ENCODE measurements around the gene ZNF329.
"Not testable (repeated sequence)": the region's sequence is repeated elsewhere in the genome, so short reads cannot be mapped to it uniquely, and the experiment has no call there.

Gene ZNF329

DNA sequence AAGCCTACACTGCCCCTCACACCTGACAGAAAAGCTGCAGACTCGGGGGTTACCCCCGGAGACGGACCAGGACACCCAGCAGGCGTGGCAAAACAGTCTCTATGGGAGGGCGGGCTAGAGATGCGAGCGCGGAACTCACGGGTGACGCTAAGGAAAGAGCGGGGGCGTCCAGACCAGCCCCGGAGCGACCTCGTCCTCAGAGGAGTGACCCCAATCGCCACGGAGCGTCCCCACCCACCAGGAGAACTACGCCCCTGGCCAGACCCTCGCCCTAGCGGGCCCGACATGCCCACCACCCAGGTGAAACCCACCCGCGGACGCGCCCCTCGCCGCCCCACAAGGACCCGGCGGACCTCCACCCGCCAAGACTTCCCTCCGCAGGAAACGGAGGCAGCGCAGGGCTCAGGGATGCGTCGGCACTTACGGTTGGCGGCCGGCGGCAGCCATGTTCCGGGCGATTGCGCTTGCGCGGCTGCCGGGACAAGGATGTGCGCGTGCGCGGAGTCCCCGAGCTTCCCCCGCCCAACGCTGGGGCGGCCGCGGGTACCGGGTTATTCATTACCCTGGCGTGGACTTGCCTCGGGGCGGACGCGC, at the start of gene ZNF329:
ZNF329 (minus strand) TSS at position 462 of the 594 bp plus-strand sequence. CDS start 21,286 bp downstream, outside the sequence.
- peak; percentile 64 for DNase-seq

DNA sequence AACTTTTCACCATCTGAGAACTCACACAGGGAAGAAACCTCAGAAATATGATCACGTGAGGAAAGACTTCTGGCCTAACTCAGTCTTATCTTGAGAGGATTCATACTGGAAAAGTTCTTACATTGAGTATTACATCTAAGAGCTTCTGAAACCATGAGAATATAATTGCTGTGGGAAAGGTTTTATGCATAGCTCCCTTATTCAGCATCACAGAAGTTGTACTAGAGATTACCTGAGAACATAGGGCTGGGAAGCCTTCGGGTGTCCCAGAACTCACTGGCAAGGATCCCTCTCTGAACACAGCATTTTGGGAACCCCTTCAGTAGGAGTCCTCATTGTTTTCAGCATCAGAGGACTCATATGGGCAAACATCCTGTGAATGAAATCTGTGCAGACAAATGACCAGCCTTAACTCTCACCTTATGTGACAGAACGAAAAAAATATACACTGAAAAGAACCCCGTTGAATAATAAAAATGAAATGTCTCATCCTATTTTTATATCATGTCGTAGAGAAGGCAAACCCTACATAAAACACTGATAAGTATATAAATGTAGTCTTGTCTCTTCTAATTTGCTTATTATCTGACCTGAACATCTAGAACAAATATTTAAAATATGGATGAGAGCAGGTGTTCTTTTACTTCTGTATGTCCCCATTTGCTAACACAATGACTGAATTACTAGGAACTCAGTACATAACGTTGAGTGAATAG, 46.5 kb upstream of the ZNF329 start:
- DNase-seq = no peak

DNA sequence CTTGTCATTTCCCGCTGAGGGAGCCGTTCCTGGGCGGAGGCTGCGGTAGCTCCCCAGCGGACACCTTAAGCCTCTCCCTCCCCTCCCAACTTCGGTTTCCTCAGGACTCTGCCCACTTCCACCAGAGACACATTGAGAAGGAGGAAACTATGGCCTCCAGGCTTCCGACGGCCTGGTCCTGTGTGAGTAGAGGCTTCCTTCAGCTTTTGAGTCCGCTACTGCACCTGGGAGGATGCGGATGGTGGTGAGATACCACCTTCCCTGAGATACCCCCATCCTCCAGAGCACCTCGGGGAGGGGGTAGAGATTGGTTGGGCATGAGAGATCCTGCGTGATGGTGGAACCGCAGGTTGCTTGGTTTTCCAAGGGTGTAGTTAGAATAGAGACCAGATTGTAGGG, 33.2 kb upstream of the ZNF329 start:
- DNase-seq = no peak

DNA sequence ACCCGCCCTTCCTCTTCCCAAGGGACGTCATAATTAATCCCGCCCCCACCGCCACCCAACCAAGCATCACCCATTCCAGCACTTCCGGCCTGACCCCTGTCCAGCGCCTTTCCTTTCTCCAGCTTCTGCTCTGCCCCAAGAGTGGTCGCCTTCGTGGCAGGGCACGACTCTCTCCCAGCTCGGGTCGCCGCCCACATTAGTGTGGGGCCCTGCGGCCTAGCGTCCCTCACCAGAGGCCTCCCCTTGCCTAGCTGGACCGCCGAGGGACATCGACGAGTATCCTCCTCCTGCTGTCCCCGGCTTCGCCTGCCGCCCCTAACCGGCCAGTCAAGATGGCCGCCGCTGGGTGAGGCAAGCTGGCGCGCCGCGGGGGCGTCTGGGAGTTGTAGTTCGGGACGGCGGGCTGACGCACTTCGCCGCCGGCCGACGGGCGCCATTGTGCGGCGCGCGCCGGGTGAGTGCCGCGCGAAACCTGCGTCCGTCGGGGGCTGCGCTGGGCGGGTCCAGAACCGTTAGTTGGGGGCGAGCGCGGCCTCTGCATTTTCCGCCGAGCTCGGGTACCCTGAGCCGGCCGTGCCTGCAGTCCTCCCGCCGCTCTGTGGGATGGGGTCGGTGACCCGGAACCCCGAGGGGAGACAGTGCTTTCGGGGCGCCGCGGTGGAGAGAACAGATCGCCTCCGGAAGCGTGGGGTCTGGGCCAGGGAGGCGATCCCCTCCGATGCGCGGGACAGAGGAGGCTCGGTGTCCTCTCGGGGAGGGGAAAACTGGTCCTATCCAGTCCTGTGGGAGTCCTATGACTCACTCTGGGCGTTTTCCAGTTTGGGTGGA, 32.6 kb upstream of the ZNF329 start, which contains the start of gene ZNF274:
ZNF274 (plus strand) TSS at position 73 of the 828 bp plus-strand sequence. CDS start 905 bp downstream, outside the sequence.
- DNase-seq = peak; percentile 88

DNA sequence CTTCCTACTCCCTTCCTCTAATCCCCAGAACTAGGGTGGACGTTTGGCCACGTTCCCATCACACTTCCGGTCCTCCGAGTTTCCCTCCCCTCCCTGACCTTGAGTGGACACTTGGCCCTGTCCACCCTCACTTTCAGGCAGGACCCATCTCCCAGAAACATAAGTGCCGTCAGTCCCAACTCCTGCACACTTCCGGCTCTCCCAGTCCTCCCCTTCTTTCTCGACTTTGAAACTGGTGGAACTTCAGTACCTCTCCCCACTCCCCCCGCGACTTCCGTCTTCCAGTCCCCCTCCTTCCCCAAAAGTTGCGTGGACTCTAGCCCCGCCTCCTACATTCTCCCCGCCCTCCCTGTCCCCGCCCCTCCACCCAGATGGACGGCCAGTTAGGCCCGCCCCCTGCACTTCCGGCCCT, 32.0 kb upstream of the ZNF329 start:
- no peak for DNase-seq

DNA sequence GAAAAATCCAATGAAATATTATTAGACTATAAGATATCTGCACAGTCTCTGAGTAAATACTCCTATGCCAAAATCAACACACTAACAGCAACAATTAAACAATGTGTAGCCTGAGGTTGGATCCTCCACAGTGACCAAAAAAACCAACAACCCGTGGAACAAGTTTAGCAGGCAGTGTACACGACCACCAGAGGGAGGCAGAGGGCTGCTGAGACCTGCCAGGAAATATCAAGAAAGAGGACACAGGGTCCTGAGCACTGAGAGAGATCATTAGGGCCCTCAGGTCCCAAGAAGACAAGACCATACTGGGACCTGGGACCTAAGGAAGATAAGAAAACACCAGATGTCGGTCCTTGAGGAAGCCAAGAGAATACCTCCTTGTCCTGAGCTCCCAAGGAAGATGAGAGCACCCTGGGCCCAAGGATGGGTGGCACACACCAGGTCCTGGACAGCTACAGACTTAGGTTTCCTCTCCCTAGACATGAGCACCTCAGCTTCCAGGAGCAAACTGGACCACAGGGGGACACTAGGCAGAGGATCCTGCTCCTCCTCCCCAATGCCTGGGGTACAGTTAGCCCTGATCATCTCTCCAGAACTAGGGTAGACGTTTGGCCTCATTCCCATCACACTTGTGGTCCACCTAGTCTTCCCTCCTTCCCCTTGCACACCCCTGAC, 31.4 kb upstream of the ZNF329 start:
- DNase-seq = peak; percentile 15

DNA sequence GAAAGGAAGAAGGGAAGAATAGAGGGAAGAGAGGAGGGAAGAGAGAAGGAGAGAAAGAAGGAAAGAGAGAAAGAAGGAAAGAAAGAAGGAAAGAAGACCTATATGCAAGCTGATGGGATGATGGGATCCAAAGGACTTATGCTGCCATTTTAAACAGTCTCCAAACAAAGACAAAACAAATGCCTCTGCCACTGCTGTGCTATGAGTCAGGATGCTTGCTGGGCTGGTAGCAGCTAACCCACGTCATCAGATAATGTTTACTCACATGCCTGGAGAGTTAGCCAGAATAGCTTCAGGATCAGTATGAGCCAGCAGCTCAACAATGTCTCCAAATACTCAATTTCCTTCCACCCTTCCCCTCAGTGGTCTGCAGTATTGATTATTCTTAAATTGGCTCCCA, 20.3 kb upstream of the ZNF329 start:
- DNase-seq = no peak

DNA sequence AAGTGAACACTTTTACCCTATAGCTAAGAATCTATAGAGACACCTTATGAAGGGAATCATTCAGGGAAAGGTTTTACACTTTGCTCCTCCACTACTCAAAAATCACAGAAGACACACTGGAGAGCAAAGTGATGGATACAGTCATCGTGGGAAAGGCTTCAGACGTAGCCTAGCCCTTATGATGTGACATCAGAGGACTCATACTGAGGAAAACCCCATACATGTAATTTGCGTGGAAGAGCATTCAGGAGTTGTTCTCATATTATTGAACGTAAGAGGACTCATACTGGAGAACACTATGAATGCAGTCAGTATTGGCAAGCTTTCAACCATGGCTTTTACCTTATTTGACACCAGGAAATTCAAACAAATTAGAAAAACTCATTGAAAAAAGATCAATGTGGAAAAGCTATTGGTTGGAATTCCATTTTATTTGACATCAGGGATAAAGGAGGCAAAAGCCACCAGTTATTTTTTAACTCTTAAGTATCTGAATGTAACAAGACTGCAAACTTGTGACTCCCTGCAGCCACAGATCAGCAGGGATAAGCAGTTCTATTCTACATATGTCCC, 16.2 kb upstream of the ZNF329 start:
- DNase-seq = no peak

DNA sequence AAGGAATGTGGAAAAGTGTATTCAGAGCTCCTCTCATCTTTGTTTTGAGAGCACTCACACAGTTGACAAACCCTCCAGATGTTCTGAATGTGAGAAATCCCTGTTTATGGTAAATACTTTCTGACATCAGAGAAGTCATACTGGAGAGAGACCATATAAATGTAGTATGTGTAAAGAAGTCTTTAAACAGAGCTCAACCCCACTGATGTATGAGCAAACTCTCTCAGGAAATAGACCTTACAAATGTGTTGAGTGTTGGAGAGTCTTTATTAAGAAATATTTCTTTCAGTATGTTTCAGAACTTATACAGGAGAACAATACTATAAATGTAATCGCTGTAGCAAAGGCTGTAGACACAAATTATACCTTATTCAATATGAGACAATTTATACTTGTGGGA, 15.7 kb upstream of the ZNF329 start:
- no peak for DNase-seq

DNA sequence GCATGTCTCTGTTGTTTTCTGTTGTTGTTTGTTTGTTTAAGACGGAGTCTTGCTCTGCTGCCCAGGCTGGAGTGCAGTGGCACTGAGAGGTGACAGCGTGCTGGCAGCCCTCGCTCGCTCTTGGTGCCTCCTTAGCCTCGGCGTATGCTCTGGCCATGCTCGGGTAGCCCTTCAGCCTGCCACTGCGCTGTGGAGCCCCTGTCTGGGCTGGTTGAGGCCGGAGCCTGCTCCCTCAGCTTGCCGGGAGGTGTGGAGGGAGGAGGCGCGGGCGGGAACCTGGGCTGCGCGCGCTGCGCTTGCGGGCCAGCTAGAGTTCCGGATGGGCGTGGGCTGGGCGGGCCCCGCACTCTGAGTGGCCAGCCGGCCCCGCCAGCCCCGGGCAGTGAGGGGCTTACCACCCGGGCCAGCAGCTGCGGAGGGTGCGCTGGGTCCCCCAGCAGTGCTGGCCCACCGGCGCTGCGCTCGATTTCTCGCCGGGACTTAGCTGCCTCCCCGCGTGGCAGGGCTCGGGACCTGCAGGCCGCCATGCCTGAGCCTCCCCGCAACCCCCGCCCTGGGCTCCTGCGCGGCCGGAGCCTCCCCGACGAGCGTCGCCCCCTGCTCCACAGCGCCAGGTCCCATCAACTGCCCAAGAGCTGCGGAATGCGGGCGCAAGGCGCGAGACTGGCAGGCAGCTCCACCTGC, 6.6 kb upstream of the ZNF329 start:
- DNase-seq = no peak

DNA sequence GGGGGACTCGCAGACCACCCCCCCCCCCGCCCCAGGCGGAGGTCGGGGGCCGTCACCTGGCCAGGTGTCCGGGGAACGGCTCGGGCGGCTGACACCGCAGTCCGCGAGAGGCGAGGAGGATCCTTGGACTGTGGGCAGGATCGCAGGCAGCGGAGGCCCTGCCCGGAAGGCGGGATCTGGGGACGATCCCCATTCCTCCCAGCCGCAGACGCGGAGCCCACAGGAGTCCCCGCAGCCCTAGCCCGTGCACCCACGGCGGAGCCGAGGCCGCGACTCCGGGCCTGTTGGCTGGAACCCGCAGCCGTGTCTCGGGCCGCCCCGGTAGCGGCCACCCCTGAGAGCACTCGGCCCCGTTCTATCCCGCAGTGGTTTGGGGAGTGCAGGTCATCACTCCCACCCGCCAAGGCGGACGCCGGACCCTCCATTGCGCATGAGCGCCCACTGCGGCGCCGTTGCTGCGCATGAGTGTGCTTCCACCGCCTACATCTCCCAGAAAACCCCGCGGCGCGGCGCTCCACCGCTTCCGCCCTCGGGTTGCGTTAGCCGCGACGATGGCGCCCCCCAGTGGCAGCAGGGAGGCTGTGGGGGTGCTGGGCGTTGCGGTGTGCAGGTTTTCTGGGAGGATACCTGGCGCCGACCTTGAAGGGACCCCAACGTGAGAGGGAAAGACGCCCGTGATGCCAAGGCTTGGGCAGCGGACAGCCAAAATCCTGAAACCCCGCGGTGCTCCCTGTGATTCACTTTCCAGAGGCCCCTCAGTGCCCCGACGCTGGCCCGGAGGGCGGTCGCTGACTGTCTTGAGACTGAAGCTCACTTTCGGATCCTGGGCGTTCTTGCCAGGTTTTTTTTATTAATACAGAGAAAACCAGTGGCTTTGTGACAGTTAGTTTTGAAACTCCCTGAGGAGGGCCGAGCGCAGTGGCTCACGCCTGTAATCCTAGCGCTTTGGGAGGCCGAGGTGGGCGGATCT, 4.4 kb upstream of the ZNF329 start:
- peak; percentile 84 for DNase-seq

DNA sequence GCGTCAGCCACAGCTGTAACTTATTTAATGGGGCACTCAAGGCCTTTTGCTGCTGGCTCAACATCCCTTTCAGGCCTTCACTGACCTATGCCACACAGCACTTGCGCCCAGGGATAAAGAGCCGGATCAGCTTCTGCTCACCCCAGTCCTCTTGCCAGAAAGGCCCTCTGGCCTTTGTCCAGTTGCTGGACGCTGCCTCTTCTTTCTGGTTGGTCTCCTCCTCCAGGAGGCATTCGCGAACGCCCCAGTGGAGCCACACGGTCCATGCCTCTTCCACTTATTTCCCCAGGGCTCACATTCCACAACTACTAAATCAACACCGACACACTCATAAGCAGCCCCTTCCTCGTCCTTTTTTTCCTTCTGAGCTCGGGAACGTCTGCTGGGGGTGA, 3.7 kb upstream of the ZNF329 start:
- no peak for DNase-seq

DNA sequence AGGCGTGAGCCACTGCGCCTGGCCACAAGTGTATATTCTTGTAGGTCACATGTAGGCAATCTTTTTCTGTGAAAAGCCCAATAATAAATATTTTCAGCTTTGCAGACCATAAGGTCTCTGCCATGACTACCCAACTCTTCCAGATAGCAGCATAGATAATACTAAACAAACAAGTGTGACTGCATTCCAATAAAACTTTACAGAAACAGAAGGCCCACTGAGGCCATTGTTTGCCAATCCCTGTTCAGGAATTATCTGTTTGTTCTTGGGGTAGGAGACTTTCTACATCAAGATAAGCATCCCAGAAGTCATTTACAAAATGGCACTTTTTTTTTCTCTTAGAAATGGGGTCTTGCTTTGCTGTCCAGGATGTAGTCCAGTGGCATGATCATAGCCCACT, 2.8 kb upstream of the ZNF329 start:
- DNase-seq = no peak

DNA sequence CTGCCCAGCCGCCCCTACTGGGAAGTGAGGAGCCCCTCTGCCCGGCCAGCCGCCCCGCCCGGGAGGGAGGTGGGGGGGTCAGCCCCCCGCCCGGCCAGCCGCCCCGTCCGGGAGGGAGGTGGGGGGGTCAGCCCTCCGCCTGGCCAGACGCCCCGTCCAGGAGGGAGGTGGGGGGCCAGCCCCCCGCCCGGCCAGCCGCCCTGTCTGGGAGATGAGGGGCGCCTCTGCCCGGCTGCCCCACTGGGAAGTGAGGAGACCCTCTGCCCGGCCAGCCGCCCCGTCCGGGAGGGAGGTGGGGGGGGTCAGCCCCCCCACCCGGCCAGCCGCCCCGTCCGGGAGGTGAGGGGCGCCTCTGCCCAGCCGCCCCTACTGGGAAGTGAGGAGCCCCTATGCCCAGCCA, 3.1 kb downstream of the ZNF329 start:
- DNase-seq = not testable (repeated sequence)

DNA sequence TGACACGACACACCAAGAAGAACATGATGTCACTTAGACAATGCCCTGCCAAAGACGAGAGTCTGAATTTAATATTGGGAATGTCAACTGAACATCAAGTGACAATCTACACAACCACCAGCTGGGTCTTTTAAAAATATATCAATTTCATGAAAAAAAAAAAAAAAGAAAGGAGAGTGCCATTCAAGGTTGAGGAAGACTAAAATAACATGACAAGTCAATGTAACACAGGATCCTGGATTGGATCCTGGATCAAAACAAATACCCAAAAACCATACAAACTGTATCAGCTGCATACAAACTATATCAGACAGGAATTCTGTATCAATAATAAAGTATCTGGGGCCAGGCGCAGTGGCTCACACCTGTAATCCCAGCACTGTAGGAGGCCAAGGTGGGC, 4.7 kb downstream of the ZNF329 start:
- DNase-seq = no peak

DNA sequence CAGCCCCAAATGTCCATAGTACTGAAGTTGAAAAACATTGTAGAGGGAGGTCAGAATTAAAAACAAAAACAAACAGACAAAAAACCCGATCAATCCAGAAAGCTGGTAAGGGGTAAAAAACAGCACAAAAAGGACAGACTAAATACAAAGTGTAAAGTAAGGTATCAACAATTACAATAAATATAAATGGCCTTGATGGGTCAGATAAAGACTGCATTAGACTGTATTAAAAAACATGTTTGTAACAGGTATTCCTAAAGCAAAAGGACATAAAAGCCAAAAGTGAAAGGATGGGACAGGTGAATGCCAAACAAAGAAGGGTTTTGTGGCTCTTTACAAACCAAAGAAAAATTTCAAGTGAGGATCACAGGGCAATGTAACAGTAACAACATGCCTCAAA, 16.3 kb downstream of the ZNF329 start:
- no peak for DNase-seq

DNA sequence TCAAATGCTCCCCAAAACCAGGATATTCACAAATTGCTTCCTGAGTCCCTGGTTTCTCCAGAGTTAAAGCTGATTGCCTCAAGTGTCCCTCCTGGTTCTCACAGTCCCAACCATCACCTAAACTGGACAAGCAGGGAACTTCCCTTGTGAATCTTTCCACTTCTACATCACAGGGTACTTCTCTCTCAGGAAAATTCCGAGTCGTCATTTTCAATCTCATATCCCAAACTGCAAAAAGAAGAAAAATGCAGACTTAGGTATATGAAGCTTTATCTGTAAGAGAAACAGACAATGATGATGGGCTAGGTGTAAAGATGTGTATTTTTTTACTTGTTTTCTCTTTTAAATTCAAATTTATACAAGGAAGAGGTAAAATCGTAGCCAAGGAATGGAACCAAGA, 21.3 kb downstream of the ZNF329 start:
- no peak for DNase-seq

DNA sequence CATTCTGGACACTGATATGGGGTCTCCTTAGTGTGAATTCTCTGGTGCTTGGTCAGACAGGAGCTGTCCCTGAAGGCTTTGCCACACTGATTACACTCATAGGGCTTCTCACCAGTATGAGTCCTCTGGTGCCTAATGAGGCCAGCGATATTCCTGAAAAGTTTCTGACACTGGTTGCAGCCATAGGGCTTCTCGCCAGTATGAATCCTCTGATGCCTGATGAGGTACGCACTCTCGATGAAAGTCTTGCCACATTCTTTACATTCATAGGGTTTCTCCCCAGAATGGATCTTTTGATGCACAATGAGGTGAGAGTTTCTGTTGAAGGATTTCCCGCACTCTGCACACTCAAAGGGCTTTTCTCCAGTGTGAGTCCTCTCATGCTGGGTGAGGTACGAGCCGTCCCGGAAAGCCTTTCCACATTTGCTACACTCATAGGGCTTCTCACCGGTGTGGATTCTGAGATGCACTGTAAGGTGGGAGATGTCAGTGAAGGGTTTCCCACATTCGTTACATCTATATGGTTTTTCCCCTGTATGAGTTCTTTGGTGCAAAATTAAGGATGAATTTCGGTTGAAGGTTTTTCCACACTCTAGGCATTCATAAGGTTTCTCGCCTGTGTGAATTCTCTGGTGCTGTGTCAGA, 22.4 kb downstream of the ZNF329 start:
- no peak for DNase-seq

DNA sequence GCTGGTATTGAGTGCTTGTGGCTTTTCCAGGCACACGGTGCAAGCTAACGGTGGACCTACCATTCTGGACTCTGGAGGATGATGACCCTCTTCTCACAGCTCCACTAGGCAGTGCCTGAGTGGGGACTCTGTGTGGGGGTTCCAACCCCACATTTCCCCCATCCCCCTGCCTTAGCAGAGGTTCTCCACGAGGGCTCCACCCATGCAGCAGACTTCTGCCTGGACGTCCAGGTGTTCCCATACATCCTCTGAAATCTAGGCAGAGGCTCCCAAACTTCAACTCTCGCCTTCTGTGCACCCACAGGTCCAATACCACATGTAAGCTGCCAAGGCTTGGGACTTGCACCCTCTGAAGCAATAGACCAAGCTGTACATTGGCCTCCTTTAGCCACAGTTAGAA, 27.2 kb downstream of the ZNF329 start:
- no peak for DNase-seq

DNA sequence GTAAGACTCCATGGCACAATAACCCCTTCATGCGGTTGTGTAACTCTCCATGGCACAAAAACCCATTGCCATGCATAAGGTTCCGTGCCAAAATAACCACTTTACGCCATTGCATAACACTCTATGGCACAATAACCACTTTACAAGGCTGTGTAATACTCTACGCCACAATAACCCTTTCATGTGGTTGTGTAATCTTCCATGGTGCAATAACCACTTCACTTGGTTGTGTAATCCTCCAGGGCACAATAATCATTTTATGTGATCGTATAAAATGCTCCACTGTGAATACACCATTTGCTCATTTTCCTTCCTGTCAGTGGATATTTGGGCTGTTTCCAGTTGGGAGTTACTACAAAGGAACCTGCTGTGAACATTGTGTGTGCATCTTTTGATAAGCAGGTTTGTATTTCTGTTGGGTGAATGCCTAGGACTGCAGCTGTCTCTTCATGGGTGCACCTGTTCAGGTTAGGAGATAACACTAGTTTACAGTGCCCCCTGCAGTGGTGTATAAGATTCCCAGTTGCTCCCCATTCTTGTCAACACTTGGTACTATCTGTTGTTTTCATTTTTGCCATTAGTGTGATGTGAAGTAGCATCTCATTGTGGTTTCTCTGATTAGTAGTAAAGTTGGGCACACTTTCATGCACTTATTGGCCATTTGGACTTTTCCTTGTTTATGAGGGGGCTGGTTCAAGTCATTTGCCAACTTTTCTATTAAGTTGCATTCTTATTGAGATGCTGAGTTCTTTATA, 31.4 kb downstream of the ZNF329 start:
- no peak for DNase-seq
